ENCODE measurements around the gene SGPL1. TPM values are rescaled to one million over a fixed set of nuclear protein-coding genes. Genes with fewer than 3 reads are reported as not detected.

SGPL1 gene
- total RNA-seq, 6 experiments from 2014 or later, result 22.4 to 30.9 (median 26.0) TPM

DNA sequence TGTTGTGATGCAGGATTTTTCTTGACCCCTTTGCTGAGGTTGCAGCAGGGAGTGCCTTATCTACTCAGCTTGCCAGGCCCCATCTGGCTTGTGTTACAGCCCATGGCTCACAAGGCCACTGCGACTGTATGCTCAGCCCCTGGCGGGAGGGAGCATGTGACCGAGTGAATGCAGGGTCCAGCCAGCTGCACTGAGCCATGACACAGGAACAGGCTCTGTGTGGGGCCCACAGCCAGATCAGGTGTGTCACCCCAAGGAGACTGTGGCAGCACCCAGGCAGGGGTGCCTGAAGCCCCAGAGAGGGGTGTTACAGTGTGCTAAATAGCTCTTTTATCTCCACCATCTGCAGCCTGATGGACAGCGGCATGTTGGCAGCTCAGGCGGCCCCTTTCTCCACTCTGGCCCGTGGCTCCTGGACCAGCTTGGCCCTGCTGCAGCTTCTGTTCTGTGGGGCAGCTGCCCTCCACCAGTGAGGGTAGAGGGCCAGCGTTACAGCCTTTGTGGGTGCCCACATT, 75.2 kb downstream of the SGPL1 start:
- Mint-ChIP-seq H3K27ac (no peak overlapping the region), H3K4me1 (ENCODE audit: low read depth) (peaks cover 24% of the 10 kb centered on the region), H3K27me3 (ENCODE audit: insufficient read depth) (peaks cover 15% of the 10 kb centered on the region), H3K36me3 (ENCODE audit: low read depth) (peaks cover 5% of the 10 kb centered on the region; the same call in 1 of the 2 replicates), H3K9me3 (no peaks in the 10 kb centered on the region), H3K4me3 (no peak overlapping the region)
- TF ChIP-seq, protein P1, sequence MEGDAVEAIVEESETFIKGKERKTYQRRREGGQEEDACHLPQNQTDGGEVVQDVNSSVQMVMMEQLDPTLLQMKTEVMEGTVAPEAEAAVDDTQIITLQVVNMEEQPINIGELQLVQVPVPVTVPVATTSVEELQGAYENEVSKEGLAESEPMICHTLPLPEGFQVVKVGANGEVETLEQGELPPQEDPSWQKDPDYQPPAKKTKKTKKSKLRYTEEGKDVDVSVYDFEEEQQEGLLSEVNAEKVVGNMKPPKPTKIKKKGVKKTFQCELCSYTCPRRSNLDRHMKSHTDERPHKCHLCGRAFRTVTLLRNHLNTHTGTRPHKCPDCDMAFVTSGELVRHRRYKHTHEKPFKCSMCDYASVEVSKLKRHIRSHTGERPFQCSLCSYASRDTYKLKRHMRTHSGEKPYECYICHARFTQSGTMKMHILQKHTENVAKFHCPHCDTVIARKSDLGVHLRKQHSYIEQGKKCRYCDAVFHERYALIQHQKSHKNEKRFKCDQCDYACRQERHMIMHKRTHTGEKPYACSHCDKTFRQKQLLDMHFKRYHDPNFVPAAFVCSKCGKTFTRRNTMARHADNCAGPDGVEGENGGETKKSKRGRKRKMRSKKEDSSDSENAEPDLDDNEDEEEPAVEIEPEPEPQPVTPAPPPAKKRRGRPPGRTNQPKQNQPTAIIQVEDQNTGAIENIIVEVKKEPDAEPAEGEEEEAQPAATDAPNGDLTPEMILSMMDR (IDR thresholded peaks at IDR 0.05), result no peak
- DNase-seq, result no peak

DNA sequence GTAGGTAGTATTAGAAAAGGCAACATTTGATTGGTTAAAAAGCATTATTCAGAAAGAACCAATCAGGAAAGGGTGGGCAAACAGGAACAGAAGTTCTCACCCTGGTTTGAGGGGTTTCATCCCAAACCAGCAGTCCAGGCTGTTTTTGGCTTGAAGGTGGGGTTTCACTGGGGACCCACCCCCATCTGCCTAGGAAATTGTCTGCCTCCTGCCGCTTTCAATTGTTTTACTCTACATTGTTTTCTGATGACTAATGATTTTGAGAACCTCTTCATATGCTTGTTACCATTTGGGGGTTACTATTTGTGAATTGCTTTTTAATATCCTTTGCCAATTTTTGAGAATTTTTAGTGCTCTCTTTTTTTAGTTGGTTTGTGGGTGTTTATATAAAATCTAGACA, 75.9 kb downstream of the SGPL1 start:
- H3K27ac Mint-ChIP-seq, result no peak overlapping the region
- H3K4me1 Mint-ChIP-seq (ENCODE audit: low read depth), result peaks cover 24% of the 10 kb centered on the region
- peaks cover 5% of the 10 kb centered on the region; the same call in 1 of the 2 replicates for H3K36me3 Mint-ChIP-seq (ENCODE audit: low read depth)
- TF ChIP-seq, protein P1 (IDR thresholded peaks at IDR 0.05), result no peak
- DNase-seq, result no peak
- H3K4me3 Mint-ChIP-seq, result no peak overlapping the region
- H3K9me3 Mint-ChIP-seq, result no peaks in the 10 kb centered on the region
- H3K27me3 Mint-ChIP-seq (ENCODE audit: insufficient read depth), result peaks cover 15% of the 10 kb centered on the region

DNA sequence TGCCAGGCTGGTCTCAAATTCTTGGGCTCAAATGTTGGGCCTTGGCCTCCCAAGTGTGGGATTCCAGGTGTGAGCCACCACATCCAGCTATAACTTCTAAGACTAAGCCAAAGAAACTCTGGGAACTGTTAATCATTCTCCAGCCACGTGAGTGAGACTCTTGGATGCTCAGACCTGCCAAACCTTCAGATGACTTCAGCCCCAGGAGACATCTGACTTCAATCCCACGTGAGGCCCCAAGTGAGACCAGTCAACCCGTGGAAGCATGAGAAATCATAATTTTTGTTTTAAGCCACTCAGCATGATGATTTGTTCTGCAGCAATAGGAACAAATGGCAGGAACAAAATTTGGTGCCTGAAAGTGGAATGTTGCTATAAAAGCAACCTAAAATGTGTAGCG, 76.9 kb downstream of the SGPL1 start:
- no peak for DNase-seq
- peaks cover 5% of the 10 kb centered on the region; the same call in 1 of the 2 replicates for H3K36me3 Mint-ChIP-seq (ENCODE audit: low read depth)
- H3K4me1 Mint-ChIP-seq (ENCODE audit: low read depth), result peaks cover 24% of the 10 kb centered on the region
- H3K27me3 Mint-ChIP-seq (ENCODE audit: insufficient read depth), result peaks cover 17% of the 10 kb centered on the region
- H3K27ac Mint-ChIP-seq, result no peak overlapping the region
- no peaks in the 10 kb centered on the region for H3K9me3 Mint-ChIP-seq
- H3K4me3 Mint-ChIP-seq, result no peak overlapping the region
- TF ChIP-seq, protein P1 (IDR thresholded peaks at IDR 0.05), result no peak

DNA sequence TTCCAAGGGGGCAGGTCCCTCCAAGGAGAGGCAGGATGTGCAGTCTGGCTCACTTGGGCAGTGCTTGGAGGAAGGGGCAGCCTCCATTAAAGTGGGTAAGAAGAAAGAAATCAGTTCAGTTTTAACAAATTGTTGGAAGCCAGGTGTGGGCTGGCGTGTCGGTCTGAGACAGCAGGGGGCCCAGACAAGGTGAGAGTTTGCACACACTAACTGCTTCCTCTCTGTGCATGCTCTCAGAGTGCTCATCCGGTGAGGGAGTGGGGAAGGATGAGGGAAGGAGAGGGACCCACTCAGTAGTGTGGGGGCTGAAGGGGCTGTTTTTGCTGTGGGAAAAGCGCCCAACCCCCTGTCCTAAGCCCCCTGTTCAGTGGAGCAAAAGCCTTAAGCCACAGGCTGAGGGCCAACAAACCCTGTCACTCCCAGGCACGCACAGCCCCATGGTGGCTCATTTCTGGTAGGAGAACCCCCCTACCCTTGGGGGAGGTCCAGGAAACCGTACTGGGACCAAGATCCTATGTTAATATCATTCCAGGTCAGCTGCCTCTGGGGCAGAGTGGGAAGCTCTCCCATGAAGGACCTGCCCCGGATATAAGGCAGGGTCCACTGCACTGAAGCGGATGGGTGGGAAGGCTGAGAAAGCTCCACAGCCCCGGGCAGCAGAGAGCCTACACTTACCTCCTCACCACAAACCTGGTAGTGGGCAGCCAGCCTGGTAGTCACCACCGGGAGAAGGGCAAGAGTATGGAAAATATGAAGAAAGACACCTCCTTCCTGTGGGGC, 77.7 kb downstream of the SGPL1 start:
- H3K4me3 Mint-ChIP-seq, result no peak overlapping the region
- no peak for DNase-seq
- H3K27ac Mint-ChIP-seq, result no peak overlapping the region
- peaks cover 24% of the 10 kb centered on the region for H3K4me1 Mint-ChIP-seq (ENCODE audit: low read depth)
- peaks cover 5% of the 10 kb centered on the region; the same call in 1 of the 2 replicates for H3K36me3 Mint-ChIP-seq (ENCODE audit: low read depth)
- TF ChIP-seq, protein P1 (IDR thresholded peaks at IDR 0.05), result no peak
- H3K27me3 Mint-ChIP-seq (ENCODE audit: insufficient read depth), result peaks cover 18% of the 10 kb centered on the region
- no peaks in the 10 kb centered on the region for H3K9me3 Mint-ChIP-seq

DNA sequence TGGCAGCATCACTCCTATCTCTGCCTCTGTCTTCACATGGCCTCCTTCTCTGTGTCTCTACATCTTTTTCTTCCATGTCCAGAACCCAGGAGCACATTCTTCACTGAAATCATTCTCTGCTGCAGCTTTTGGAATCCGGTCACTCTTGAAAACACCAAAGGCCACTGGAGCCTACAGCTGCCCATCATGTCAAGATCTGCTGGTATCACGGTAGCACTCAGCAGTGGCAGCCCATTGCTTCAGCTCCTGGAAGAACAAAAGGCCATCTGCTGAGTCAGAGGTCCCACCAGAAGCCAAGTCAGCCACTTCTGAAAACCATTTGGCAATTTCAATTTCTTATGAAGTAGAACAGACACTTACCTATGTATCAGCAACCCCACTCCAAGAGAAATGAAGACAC, 78.7 kb downstream of the SGPL1 start:
- H3K4me3 Mint-ChIP-seq, result no peak overlapping the region
- peaks cover 5% of the 10 kb centered on the region; the same call in 1 of the 2 replicates for H3K36me3 Mint-ChIP-seq (ENCODE audit: low read depth)
- TF ChIP-seq, protein P1 (IDR thresholded peaks at IDR 0.05), result no peak
- H3K4me1 Mint-ChIP-seq (ENCODE audit: low read depth), result peaks cover 16% of the 10 kb centered on the region
- no peaks in the 10 kb centered on the region for H3K9me3 Mint-ChIP-seq
- peaks cover 28% of the 10 kb centered on the region for H3K27me3 Mint-ChIP-seq (ENCODE audit: insufficient read depth)
- no peak overlapping the region for H3K27ac Mint-ChIP-seq
- DNase-seq, result no peak
